ENCODE results near the gene TCF21.

- TF ChIP-seq, protein P1, sequence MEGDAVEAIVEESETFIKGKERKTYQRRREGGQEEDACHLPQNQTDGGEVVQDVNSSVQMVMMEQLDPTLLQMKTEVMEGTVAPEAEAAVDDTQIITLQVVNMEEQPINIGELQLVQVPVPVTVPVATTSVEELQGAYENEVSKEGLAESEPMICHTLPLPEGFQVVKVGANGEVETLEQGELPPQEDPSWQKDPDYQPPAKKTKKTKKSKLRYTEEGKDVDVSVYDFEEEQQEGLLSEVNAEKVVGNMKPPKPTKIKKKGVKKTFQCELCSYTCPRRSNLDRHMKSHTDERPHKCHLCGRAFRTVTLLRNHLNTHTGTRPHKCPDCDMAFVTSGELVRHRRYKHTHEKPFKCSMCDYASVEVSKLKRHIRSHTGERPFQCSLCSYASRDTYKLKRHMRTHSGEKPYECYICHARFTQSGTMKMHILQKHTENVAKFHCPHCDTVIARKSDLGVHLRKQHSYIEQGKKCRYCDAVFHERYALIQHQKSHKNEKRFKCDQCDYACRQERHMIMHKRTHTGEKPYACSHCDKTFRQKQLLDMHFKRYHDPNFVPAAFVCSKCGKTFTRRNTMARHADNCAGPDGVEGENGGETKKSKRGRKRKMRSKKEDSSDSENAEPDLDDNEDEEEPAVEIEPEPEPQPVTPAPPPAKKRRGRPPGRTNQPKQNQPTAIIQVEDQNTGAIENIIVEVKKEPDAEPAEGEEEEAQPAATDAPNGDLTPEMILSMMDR (IDR thresholded peaks at IDR 0.05) = no peak
- no peak for TF ChIP-seq ZFX (IDR thresholded peaks at IDR 0.05; ENCODE audit: borderline replicate concordance)
Observed at GRCh38 chr6:133938533-133938932, 49.6 kb downstream of the TCF21 start.

All from 22Rv1 (cell line).